Measurements from ENCODE around the gene FES. TPM values are rescaled to one million over a fixed set of nuclear protein-coding genes. Genes with fewer than 3 reads are reported as not detected.

Gene FES
- total RNA-seq, 1 donor from 2014 or later = 2.8 TPM

DNA sequence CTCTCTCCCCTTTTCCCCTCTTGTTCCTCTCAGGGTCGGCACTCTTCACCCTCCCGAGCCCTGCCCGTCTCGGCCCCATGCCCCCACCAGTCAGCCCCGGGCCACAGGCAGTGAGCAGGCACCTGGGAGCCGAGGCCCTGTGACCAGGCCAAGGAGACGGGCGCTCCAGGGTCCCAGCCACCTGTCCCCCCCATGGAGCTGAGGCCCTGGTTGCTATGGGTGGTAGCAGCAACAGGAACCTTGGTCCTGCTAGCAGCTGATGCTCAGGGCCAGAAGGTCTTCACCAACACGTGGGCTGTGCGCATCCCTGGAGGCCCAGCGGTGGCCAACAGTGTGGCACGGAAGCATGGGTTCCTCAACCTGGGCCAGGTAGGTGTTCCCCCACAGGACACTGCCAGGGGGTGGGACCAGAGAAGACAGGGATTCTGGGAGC, 8.7 kb upstream of the FES start:
- Mint-ChIP-seq H3K4me3 (no peak overlapping the region), H3K27me3 (ENCODE audit: low read depth) (no peaks in the 10 kb centered on the region), H3K27ac (ENCODE audit: unreplicated experiment) (no peak overlapping the region), H3K9me3 (no peaks in the 10 kb centered on the region), H3K4me1 (peaks cover 26% of the 10 kb centered on the region), H3K36me3 (ENCODE audit: low read depth) (no peaks in the 10 kb centered on the region)
- TF ChIP-seq CTCF (conservative IDR thresholded peaks at IDR 0.05) = no peak
- DNase-seq (ENCODE audit: low read depth, low spot score) = no peak

DNA sequence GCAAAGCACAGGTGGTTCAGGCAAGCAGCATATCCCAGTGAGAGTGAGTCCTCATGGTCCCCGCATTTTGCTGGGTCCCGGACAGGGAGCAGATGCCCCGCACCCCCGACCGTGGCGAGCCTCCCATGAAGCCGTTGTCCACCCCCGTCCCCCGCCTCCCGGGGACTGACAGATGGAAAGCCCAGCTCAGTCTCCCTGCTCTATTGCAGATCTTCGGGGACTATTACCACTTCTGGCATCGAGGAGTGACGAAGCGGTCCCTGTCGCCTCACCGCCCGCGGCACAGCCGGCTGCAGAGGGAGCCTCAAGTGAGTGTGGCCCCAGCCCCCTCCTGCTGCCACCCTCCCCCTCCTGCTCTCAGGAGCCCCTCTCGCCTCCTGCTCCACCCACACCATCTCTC, 8.3 kb upstream of the FES start:
- H3K27ac Mint-ChIP-seq (ENCODE audit: unreplicated experiment) = peak overlapping the region; percentile 6
- DNase-seq (ENCODE audit: low read depth, low spot score) = no peak
- H3K4me3 Mint-ChIP-seq = no peak overlapping the region
- no peaks in the 10 kb centered on the region for H3K36me3 Mint-ChIP-seq (ENCODE audit: low read depth)
- no peak for TF ChIP-seq CTCF (conservative IDR thresholded peaks at IDR 0.05)
- no peaks in the 10 kb centered on the region for H3K27me3 Mint-ChIP-seq (ENCODE audit: low read depth)
- peaks cover 22% of the 10 kb centered on the region for H3K4me1 Mint-ChIP-seq
- H3K9me3 Mint-ChIP-seq = no peaks in the 10 kb centered on the region

- no peak for TF ChIP-seq CTCF (conservative IDR thresholded peaks at IDR 0.05)
- Mint-ChIP-seq H3K4me3 (no peak overlapping the region), H3K27me3 (ENCODE audit: low read depth) (no peaks in the 10 kb centered on the region), H3K9me3 (no peaks in the 10 kb centered on the region), H3K4me1 (peaks cover 22% of the 10 kb centered on the region), H3K27ac (ENCODE audit: unreplicated experiment) (peak overlapping the region; percentile 62), H3K36me3 (ENCODE audit: low read depth) (no peaks in the 10 kb centered on the region)
- no peak for DNase-seq (ENCODE audit: low read depth, low spot score)
Observed at GRCh38 chr15:90876512-90877170, 7.7 kb upstream of the FES start.

DNA sequence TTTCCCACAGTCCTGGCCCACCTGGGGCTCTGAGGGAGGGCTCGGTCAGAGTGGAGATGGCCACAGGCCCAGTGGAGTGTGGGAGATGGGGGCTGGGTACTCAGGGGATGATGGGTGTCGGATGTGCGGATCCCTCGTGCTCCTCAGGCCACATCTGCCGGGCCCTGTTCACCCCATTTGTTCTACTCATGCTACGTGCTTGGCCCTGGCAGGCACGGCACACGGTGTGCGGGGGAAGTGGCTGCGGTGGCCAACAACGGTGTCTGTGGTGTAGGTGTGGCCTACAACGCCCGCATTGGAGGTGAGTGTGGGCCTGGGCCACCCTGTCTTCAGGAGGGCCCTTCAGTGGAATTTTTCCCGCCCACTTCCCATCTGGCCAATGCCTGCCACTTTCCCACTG, 7.0 kb upstream of the FES start:
- Mint-ChIP-seq H3K27me3 (ENCODE audit: low read depth) (no peaks in the 10 kb centered on the region), H3K4me1 (peaks cover 20% of the 10 kb centered on the region), H3K9me3 (no peaks in the 10 kb centered on the region), H3K36me3 (ENCODE audit: low read depth) (no peaks in the 10 kb centered on the region), H3K27ac (ENCODE audit: unreplicated experiment) (no peak overlapping the region), H3K4me3 (no peak overlapping the region)
- no peak for TF ChIP-seq CTCF (conservative IDR thresholded peaks at IDR 0.05)
- DNase-seq (ENCODE audit: low read depth, low spot score) = no peak

DNA sequence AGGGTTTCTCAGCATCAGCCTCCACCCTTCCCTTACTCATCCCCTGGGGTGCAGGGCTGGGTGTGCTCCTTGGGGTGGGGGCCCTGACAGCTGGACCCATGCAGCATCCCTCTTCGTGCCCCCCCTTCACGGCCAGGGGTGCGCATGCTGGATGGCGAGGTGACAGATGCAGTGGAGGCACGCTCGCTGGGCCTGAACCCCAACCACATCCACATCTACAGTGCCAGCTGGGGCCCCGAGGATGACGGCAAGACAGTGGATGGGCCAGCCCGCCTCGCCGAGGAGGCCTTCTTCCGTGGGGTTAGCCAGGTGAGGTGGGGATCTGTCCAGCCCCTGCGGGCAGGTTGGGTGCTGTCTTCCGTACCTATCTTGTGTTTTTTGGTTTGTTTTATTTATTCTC, 6.3 kb upstream of the FES start:
- H3K27me3 Mint-ChIP-seq (ENCODE audit: low read depth) = no peaks in the 10 kb centered on the region

More for the DNA sequence above, 6.3 kb upstream of the FES start:
- Mint-ChIP-seq H3K4me1 (peaks cover 13% of the 10 kb centered on the region), H3K4me3 (no peak overlapping the region), H3K36me3 (ENCODE audit: low read depth) (no peaks in the 10 kb centered on the region), H3K27ac (ENCODE audit: unreplicated experiment) (no peak overlapping the region), H3K9me3 (no peaks in the 10 kb centered on the region)
- TF ChIP-seq CTCF (conservative IDR thresholded peaks at IDR 0.05) = no peak
- DNase-seq (ENCODE audit: low read depth, low spot score) = no peak

Measured in neural crest cell (in vitro differentiated cells).